ENCODE measurements around the gene IL34.

- TF ChIP-seq CTCF (IDR thresholded peaks at IDR 0.05) (no peak), EP300 (IDR thresholded peaks at IDR 0.05) (no peak)
Observed at GRCh38 chr16:70610273-70611223, 35.8 kb upstream of the IL34 start.
